ENCODE results near the gene RASGEF1B.

DNA sequence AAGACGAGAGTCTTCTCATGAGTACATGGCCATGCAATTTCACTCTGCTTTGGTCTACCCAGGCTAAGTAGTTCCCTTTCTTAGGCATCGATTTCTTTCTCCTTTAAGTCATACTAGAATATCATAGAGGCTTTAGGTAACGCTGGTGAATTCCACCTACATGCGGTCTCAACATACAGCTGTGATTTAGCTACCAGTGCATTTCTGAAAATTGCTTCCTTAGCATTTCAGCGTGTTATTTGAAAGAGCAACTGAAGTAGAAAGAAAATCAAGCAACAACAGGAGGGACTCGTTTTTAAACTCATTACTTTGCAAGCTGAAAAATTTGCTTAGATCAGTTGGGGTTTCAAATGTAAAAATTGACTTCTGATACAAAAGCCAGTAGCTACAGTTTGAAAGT lies 48.1 kb upstream of the RASGEF1B start:
- TF ChIP-seq, protein P1, sequence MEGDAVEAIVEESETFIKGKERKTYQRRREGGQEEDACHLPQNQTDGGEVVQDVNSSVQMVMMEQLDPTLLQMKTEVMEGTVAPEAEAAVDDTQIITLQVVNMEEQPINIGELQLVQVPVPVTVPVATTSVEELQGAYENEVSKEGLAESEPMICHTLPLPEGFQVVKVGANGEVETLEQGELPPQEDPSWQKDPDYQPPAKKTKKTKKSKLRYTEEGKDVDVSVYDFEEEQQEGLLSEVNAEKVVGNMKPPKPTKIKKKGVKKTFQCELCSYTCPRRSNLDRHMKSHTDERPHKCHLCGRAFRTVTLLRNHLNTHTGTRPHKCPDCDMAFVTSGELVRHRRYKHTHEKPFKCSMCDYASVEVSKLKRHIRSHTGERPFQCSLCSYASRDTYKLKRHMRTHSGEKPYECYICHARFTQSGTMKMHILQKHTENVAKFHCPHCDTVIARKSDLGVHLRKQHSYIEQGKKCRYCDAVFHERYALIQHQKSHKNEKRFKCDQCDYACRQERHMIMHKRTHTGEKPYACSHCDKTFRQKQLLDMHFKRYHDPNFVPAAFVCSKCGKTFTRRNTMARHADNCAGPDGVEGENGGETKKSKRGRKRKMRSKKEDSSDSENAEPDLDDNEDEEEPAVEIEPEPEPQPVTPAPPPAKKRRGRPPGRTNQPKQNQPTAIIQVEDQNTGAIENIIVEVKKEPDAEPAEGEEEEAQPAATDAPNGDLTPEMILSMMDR (IDR thresholded peaks at IDR 0.05): no peak
- TF ChIP-seq CREM (CRISPR knock-in tag; IDR thresholded peaks at IDR 0.05): no peak
- TF ChIP-seq, protein P2, sequence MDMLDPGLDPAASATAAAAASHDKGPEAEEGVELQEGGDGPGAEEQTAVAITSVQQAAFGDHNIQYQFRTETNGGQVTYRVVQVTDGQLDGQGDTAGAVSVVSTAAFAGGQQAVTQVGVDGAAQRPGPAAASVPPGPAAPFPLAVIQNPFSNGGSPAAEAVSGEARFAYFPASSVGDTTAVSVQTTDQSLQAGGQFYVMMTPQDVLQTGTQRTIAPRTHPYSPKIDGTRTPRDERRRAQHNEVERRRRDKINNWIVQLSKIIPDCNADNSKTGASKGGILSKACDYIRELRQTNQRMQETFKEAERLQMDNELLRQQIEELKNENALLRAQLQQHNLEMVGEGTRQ (CRISPR knock-in tag; IDR thresholded peaks at IDR 0.05): no peak
- TF ChIP-seq JUN (CRISPR knock-in tag; IDR thresholded peaks at IDR 0.05): no peak
- TF ChIP-seq ZNF263 (CRISPR knock-in tag; IDR thresholded peaks at IDR 0.05; ENCODE audit: low read depth): no peak
- no peak for TF ChIP-seq NR2C2 (CRISPR knock-in tag; IDR thresholded peaks at IDR 0.05)
- TF ChIP-seq FOXP1 (CRISPR knock-in tag; IDR thresholded peaks at IDR 0.05; ENCODE audit: borderline replicate concordance): no peak
- TF ChIP-seq SP1 (CRISPR knock-in tag; conservative IDR thresholded peaks at IDR 0.05): no peak
- no peak for TF ChIP-seq ESRRA (CRISPR knock-in tag; IDR thresholded peaks at IDR 0.05; ENCODE audit: borderline replicate concordance)
- TF ChIP-seq PRRX2 (CRISPR knock-in tag; IDR thresholded peaks at IDR 0.05): no peak
- no peak for TF ChIP-seq GABPB1 (CRISPR knock-in tag; IDR thresholded peaks at IDR 0.05)

All from WTC11 (cell line).